ENCODE results near the gene ADAM8.
"Not testable (repeated sequence)": the region's sequence is repeated elsewhere in the genome, so short reads cannot be mapped to it uniquely, and the experiment has no call there.

Gene ADAM8

GRCh38 chr10:133271521-133272300 is 5.0 kb downstream of the ADAM8 start:
- Histone ChIP-seq H3K36me3 (ENCODE audit: insufficient read depth, low read length) (no peaks in the 10 kb centered on the region), H3K27me3 (ENCODE audit: control insufficient read depth in 1 of 2, insufficient read depth in 2 of 2, low read length in 2 of 2) (peaks cover 0 to 22% of the 10 kb centered on the region in 2 donors), H3K9me3 (ENCODE audit: low read length) (no peaks in the 10 kb centered on the region), H3K27ac (ENCODE audit: low read depth, low read length) (no peak overlapping the region), H3K4me1 (ENCODE audit: insufficient read depth, low read length) (no peaks in the 10 kb centered on the region), H3K4me3 (ENCODE audit: low read depth in 1 of 2, low read length in 2 of 2) (no peak overlapping the region), H3K9ac (ENCODE audit: low read length) (no peak overlapping the region)

- Histone ChIP-seq H3K4me1 (ENCODE audit: insufficient read depth, low read length) (no peaks in the 10 kb centered on the region), H3K4me3 (ENCODE audit: low read depth in 1 of 2, low read length in 2 of 2) (no peak overlapping the region), H3K9ac (ENCODE audit: low read length) (no peak overlapping the region), H3K36me3 (ENCODE audit: insufficient read depth, low read length) (no peaks in the 10 kb centered on the region), H3K27me3 (ENCODE audit: control insufficient read depth in 1 of 2, insufficient read depth in 2 of 2, low read length in 2 of 2) (peaks cover 0 to 13% of the 10 kb centered on the region in 2 donors), H3K27ac (ENCODE audit: low read depth, low read length) (no peak overlapping the region), H3K9me3 (ENCODE audit: low read length) (no peaks in the 10 kb centered on the region)
Observed at GRCh38 chr10:133270773-133271297, 5.8 kb downstream of the ADAM8 start.

GRCh38 chr10:133270204-133270603 is 6.5 kb downstream of the ADAM8 start:
- Histone ChIP-seq H3K27ac (ENCODE audit: low read depth, low read length) (no peak overlapping the region), H3K9me3 (ENCODE audit: low read length) (no peaks in the 10 kb centered on the region), H3K4me1 (ENCODE audit: insufficient read depth, low read length) (no peaks in the 10 kb centered on the region), H3K27me3 (ENCODE audit: control insufficient read depth in 1 of 2, insufficient read depth in 2 of 2, low read length in 2 of 2) (peaks cover 0 to 7% of the 10 kb centered on the region in 2 donors), H3K4me3 (ENCODE audit: low read depth in 1 of 2, low read length in 2 of 2) (no peak overlapping the region), H3K9ac (ENCODE audit: low read length) (no peak overlapping the region), H3K36me3 (ENCODE audit: insufficient read depth, low read length) (no peaks in the 10 kb centered on the region)

- Histone ChIP-seq H3K4me3 (ENCODE audit: low read depth in 1 of 2, low read length in 2 of 2) (no peak overlapping the region), H3K36me3 (ENCODE audit: insufficient read depth, low read length) (no peaks in the 10 kb centered on the region), H3K27me3 (ENCODE audit: control insufficient read depth in 1 of 2, insufficient read depth in 2 of 2, low read length in 2 of 2) (no peaks in the 10 kb centered on the region), H3K9ac (ENCODE audit: low read length) (no peak overlapping the region), H3K27ac (ENCODE audit: low read depth, low read length) (no peak overlapping the region), H3K9me3 (ENCODE audit: low read length) (no peaks in the 10 kb centered on the region), H3K4me1 (ENCODE audit: insufficient read depth, low read length) (no peaks in the 10 kb centered on the region)
Observed at GRCh38 chr10:133269367-133269766, 7.3 kb downstream of the ADAM8 start.

- H3K4me3 ChIP-seq (ENCODE audit: low read depth in 1 of 2, low read length in 2 of 2) = no peak overlapping the region
- no peaks in the 10 kb centered on the region for H3K36me3 ChIP-seq (ENCODE audit: insufficient read depth, low read length)
- H3K4me1 ChIP-seq (ENCODE audit: insufficient read depth, low read length) = no peaks in the 10 kb centered on the region
- H3K9me3 ChIP-seq (ENCODE audit: low read length) = no peaks in the 10 kb centered on the region
- no peak overlapping the region for H3K9ac ChIP-seq (ENCODE audit: low read length)
- H3K27ac ChIP-seq (ENCODE audit: low read depth, low read length) = no peak overlapping the region
- H3K27me3 ChIP-seq (ENCODE audit: control insufficient read depth in 1 of 2, insufficient read depth in 2 of 2, low read length in 2 of 2) = no peaks in the 10 kb centered on the region
Observed at GRCh38 chr10:133268532-133268931, 8.1 kb downstream of the ADAM8 start.

- no peaks in the 10 kb centered on the region for H3K9me3 ChIP-seq (ENCODE audit: low read length)
- no peaks in the 10 kb centered on the region for H3K27me3 ChIP-seq (ENCODE audit: control insufficient read depth in 1 of 2, insufficient read depth in 2 of 2, low read length in 2 of 2)
Observed at GRCh38 chr10:133267829-133268228, 8.8 kb downstream of the ADAM8 start.

GRCh38 chr10:133267293-133267692 is 9.4 kb downstream of the ADAM8 start:
- Histone ChIP-seq H3K27ac (ENCODE audit: low read depth, low read length) (no peak overlapping the region), H3K4me1 (ENCODE audit: insufficient read depth, low read length) (peaks cover 3% of the 10 kb centered on the region), H3K9me3 (ENCODE audit: low read length) (no peaks in the 10 kb centered on the region), H3K27me3 (ENCODE audit: control insufficient read depth in 1 of 2, insufficient read depth in 2 of 2, low read length in 2 of 2) (no peaks in the 10 kb centered on the region), H3K4me3 (ENCODE audit: low read depth in 1 of 2, low read length in 2 of 2) (no peak overlapping the region), H3K9ac (ENCODE audit: low read length) (no peak overlapping the region), H3K36me3 (ENCODE audit: insufficient read depth, low read length) (no peaks in the 10 kb centered on the region)

More at GRCh38 chr10:133267829-133268228, 8.8 kb downstream of the ADAM8 start:
- no peak overlapping the region for H3K9ac ChIP-seq (ENCODE audit: low read length)
- H3K4me1 ChIP-seq (ENCODE audit: insufficient read depth, low read length) = no peaks in the 10 kb centered on the region
- H3K27ac ChIP-seq (ENCODE audit: low read depth, low read length) = no peak overlapping the region
- no peak overlapping the region for H3K4me3 ChIP-seq (ENCODE audit: low read depth in 1 of 2, low read length in 2 of 2)
- no peaks in the 10 kb centered on the region for H3K36me3 ChIP-seq (ENCODE audit: insufficient read depth, low read length)

GRCh38 chr10:133266056-133266795 is 10.4 kb downstream of the ADAM8 start:
- H3K36me3 ChIP-seq (ENCODE audit: insufficient read depth, low read length) = no peaks in the 10 kb centered on the region
- H3K27me3 ChIP-seq (ENCODE audit: control insufficient read depth in 1 of 2, insufficient read depth in 2 of 2, low read length in 2 of 2) = no peaks in the 10 kb centered on the region
- H3K9ac ChIP-seq (ENCODE audit: low read length) = no peak overlapping the region
- no peaks in the 10 kb centered on the region for H3K9me3 ChIP-seq (ENCODE audit: low read length)
- peaks cover 7% of the 10 kb centered on the region for H3K4me1 ChIP-seq (ENCODE audit: insufficient read depth, low read length)
- H3K27ac ChIP-seq (ENCODE audit: low read depth, low read length) = no peak overlapping the region
- no peak overlapping the region for H3K4me3 ChIP-seq (ENCODE audit: low read depth in 1 of 2, low read length in 2 of 2)

- H3K4me3 ChIP-seq (ENCODE audit: low read depth in 1 of 2, low read length in 2 of 2); H3K9me3 ChIP-seq (ENCODE audit: low read length); H3K27me3 ChIP-seq (ENCODE audit: control insufficient read depth in 1 of 2, insufficient read depth in 2 of 2, low read length in 2 of 2); H3K9ac ChIP-seq (ENCODE audit: low read length); H3K36me3 ChIP-seq (ENCODE audit: insufficient read depth, low read length); H3K27ac ChIP-seq (ENCODE audit: low read depth, low read length): not testable (repeated sequence)
- H3K4me1 ChIP-seq (ENCODE audit: insufficient read depth, low read length) = peaks cover 13% of the 10 kb centered on the region
Observed at GRCh38 chr10:133265052-133265451, 11.6 kb downstream of the ADAM8 start.

- Histone ChIP-seq H3K27me3 (ENCODE audit: control insufficient read depth in 1 of 2, insufficient read depth in 2 of 2, low read length in 2 of 2) (no peaks in the 10 kb centered on the region), H3K27ac (ENCODE audit: low read depth, low read length) (no peak overlapping the region), H3K4me1 (ENCODE audit: insufficient read depth, low read length) (peaks cover 13% of the 10 kb centered on the region), H3K9ac (ENCODE audit: low read length) (no peak overlapping the region), H3K4me3 (ENCODE audit: low read depth in 1 of 2, low read length in 2 of 2) (no peak overlapping the region), H3K9me3 (ENCODE audit: low read length) (no peaks in the 10 kb centered on the region), H3K36me3 (ENCODE audit: insufficient read depth, low read length) (no peaks in the 10 kb centered on the region)
Observed at GRCh38 chr10:133264461-133264860, 12.2 kb downstream of the ADAM8 start.

GRCh38 chr10:133263674-133264073 is 13.0 kb downstream of the ADAM8 start:
- Histone ChIP-seq H3K36me3 (ENCODE audit: insufficient read depth, low read length) (no peaks in the 10 kb centered on the region), H3K4me1 (ENCODE audit: insufficient read depth, low read length) (peaks cover 13% of the 10 kb centered on the region), H3K9me3 (ENCODE audit: low read length) (no peaks in the 10 kb centered on the region), H3K9ac (ENCODE audit: low read length) (no peak overlapping the region), H3K4me3 (ENCODE audit: low read depth in 1 of 2, low read length in 2 of 2) (no peak overlapping the region), H3K27me3 (ENCODE audit: control insufficient read depth in 1 of 2, insufficient read depth in 2 of 2, low read length in 2 of 2) (no peaks in the 10 kb centered on the region), H3K27ac (ENCODE audit: low read depth, low read length) (no peak overlapping the region)
